ENCODE data around the gene HSD17B7.

Gene HSD17B7

DNA sequence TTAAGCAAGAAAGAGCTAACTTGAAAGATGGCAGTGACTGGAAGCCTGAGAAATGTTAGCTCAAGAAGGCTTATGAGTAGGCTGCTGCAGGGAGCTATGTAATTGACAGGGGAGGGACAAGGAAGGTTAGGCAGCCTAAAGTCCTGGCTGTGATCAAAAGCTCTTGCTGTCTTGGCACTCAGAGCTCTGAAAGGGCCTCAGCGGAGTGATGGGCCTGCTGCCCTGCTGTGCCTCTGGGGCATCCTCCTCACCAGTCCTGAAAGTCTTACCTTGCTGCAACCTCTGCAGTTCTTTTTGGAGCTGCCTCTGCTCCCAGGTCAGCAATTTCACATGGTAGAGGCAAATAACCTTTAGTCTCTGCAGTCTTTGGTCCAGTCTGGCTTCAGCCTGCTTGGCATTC is 68.7 kb downstream of the HSD17B7 start:
- DNase-seq, result no peak

DNA sequence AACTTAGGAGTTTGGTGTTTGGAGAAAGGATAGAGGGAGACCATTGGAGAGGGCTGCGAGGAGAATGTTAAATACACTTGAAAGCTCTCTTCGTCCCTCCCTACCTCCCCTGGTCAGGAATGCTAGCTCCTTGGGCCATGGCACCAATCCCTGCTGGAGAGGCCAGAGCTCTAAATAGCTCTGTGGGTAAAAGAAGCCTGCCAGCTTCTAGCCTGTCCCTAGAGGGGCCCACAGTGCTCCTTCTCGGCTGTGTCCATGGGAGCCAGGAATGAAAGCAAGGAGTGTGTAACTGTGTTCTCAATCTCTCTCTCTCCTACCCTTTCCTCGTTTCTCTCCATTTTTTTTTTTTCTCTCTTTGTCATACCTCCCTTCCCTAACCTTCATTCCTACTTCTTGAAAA is 70.6 kb downstream of the HSD17B7 start, which contains the start of gene CCDC190:
Gene CCDC190 (minus strand): TSS at position 75 of the 400 bp plus-strand sequence. CDS start 1,529 bp downstream, outside the sequence.
- no peak for DNase-seq

DNA sequence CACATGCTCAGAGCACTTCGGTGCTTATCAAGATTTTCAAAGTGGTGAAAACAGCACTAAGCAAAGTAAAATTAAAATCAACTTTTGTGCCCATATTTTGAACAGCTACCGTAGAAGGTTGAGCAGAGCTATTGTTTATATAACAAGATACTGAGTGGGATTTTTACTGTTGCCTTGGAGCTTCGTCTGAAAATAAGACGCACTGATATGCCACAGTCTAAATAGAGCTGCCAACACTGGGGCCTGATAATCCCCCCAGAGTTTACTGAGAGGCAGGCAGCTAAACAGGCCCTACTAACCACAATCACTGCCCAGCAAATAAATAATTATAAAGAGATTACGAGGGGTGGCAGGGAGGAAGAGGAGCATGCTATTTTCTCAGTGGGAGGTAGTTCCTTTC is 71.1 kb downstream of the HSD17B7 start:
- DNase-seq, result no peak

All from NCI-H1092 (cell line).